ENCODE results near the gene ANKRD24.

DNA sequence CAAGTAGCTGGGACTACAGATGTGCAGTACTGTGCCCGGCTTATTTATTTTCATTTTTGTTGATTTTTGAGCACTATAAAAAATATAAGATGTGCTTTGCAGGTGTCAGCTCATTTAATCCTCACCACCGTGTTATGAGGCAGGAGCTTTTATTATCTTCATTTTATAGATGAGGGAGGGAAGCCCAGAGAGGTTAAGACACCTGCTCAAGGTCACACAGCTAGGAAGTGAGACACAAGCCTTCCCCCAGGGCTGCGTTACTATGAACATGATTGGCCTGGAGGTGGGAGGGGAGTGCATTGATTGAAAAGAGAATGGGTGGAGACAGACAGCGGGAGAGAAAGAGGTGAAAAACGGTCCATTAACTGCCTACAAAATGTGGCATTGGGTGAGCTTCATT, 7.2 kb downstream of the ANKRD24 start:
- TF ChIP-seq POLR2AphosphoS5 (IDR thresholded peaks at IDR 0.05) (no peak), POLR2A (IDR thresholded peaks at IDR 0.05) (no peak), EP300 (IDR thresholded peaks at IDR 0.05) (no peak)
- TF ChIP-seq, protein P1, sequence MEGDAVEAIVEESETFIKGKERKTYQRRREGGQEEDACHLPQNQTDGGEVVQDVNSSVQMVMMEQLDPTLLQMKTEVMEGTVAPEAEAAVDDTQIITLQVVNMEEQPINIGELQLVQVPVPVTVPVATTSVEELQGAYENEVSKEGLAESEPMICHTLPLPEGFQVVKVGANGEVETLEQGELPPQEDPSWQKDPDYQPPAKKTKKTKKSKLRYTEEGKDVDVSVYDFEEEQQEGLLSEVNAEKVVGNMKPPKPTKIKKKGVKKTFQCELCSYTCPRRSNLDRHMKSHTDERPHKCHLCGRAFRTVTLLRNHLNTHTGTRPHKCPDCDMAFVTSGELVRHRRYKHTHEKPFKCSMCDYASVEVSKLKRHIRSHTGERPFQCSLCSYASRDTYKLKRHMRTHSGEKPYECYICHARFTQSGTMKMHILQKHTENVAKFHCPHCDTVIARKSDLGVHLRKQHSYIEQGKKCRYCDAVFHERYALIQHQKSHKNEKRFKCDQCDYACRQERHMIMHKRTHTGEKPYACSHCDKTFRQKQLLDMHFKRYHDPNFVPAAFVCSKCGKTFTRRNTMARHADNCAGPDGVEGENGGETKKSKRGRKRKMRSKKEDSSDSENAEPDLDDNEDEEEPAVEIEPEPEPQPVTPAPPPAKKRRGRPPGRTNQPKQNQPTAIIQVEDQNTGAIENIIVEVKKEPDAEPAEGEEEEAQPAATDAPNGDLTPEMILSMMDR (IDR thresholded peaks at IDR 0.05), result no peak
